ENCODE measurements around the gene MDH1B.

GRCh38 chr2:206774871-206775270, 9.7 kb upstream of the MDH1B start:
- no peak for TF ChIP-seq POLR2A (IDR thresholded peaks at IDR 0.05)
- TF ChIP-seq CTCF (IDR thresholded peaks at IDR 0.05): no peak
- no peak for TF ChIP-seq POLR2AphosphoS5 (IDR thresholded peaks at IDR 0.05; ENCODE audit: insufficient read depth in 1 of 2, low read depth in 1 of 2)

Measured in vagina (tissue), 2 donors.